GM21529 (cell line): ENCODE results near the gene SSBP4.
A peak's percentile ranks its signal among the peaks of the same experiment; 100 is the strongest.
"Not testable (repeated sequence)": the region's sequence is repeated elsewhere in the genome, so short reads cannot be mapped to it uniquely, and the experiment has no call there.

Source experiments
- ATAC-seq: cut with Tn5 transposase; IDR thresholded peaks from one replicate; pipeline ENCODE4 v1.9.1; 2021; ENCODE audit not compliant: unreplicated experiment

Gene SSBP4

DNA sequence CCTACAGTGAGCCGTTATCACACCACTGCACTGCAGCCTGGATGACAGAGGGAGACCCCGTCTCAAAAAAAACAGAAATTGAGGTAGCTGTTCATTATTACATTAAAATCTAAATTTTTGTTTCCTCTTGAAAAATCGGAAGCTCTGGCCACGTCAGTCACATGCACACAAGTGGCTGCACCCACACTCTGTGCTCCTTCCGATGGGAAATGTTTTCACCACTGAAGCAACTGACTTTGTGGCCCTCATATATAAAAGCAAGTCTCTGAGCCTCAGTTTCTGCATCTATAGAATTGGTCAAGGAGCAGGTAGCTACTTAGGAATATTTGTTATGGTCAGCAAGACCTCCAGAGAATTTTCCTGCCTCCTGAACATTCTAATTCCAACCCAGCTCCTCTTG, 26.3 kb upstream of the SSBP4 start:
- ATAC-seq = no peak

DNA sequence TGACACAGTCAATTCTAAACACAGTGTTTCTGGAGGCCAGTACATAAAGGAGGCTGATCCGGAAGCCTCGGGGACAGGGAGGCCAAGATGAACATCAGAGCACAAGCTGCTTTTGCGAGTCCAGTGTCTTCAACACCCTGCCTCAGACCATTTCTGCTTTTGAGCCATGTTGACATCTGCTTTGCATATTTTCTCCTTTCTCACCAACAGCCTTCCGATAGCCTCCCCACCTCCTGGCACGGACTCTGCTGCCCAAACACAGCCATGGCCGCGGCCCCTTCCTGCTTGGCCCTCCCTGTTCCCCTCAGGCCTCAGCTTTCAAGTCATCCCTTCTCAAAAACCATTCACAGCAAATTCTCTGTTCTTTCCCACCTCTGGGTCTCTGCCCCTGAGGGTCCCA, 25.4 kb upstream of the SSBP4 start:
- ATAC-seq = no peak

DNA sequence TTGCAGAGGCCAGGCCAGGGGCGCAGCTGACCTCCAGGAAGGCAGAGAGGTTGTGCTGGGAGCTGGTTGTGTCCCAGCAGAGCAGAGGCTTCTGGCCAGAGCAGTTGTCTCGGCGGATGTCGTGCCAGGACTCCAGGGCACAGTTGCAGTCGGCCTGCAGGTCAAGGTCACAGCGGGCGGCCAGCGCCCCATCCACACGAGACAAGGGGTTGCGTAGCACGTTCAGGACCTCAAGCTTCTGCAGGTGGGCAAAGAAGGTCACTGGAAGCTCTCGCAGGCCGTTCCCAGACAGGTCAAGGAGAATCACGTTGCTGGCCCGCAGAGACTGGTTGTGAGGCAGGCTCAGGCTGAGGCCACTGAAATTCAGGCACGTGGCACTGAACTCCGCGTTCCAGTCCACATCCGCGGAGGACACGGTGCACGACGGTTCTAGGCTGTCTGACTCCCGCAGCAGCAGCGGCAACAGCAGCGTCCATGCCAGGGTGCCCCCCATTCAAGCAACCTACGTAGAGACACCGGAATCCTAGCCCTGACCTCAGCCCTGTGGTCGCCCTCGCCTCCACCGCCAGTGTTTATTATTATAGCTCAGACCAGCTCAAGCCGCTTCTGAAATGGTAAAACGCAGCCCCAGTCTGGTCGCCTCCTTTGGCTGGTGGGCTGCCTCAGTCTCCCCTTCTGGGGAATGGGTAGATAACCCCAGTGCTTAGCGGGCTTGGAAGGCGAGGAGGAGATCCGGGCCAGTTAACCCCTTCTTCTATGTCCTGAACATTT, 22.5 kb upstream of the SSBP4 start:
- ATAC-seq = no peak

DNA sequence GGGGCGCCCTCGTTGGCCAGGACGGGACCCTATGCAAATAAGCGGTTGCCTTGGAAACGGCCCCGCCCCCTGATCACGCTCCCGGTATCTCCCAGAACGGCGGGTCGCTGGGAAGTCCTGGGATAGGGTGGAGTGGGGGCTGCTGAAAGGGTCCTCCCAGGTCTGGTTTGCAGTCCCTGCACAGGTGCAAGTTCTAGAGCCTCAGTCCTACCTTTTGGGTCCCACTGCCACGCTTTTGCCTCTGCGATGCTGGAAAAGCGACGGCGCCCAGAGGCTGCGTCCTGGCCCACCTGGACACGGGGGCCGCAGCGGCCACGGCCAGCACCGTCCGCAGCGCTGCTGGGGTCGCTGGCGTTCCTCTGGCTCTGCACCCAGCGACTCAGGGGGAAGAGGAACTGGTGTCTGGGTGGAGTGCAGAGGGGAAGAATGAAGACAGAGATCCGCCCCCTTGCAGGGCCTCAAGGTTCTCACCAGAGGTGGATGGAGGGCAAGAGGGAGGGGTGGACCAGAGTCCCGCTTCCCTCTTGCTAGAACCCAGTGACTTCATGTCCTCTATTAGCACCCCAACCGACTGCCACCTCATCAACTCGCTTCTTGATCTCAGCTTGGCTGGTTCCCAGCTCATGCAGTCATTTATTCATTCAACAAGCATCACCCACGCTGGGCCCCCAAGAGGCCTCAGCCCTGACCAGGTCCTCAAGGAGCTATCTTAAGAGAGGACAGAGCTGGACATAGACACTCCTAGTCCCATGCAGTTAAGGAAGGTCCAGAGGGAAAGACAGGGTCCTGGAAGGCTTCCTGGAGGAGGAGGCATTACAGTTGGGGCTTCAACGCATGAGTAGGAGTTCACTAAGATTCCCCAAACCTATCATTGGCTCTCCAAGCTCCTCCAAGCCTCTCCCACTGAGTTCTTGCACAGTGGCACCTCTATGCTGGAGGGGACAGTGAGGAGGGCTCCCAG, 21.7 kb upstream of the SSBP4 start, which contains the start of gene LRRC25:
Gene LRRC25 (minus strand): TSS at position 381 of the 961 bp plus-strand sequence. CDS start 659 bp downstream, outside the sequence.
- ATAC-seq = no peak

DNA sequence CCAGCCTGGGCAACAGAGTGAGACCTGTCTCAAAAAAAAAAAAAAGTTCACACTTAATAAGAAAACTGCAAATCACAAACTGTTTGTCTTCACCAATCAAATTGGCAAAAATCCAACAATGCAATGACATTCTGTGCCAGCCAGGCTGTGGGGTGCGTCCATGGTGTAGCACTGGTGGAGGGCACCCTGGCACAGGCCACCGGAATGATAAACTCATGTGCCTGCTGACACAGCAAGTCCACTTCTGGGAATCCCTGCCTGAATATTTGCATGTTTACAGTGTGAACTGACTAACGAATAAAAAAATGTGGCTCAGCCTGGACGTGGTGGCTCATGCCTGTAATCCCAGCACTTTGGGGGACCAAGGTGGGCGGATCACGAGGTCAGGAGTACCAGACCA, 20.2 kb upstream of the SSBP4 start:
- no peak for ATAC-seq

DNA sequence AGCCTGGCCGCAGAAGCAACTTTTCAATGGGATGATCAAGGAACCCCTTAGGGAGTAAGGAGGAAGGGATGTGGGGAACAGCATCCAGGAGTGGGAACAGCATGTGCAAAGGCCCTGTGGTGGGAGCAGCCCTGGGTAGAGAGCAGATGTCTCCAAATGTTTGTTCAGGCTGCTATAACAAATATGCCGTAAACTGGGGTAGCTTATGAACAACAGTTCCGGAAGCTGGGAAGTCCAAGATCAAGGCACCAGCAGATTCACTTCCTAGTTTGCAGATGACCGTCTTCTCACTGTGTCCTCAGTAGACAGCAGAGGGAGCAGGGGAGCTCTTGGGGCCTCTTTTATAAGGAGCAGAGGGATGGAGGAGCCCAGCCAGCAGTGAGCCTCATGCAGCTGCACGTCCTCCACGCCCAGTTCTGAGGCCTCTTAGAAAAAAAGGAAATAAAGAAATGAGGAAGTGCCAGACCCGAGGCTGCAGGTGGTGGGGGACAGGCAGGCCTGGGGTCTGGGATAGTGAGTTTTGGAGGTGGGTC, 17.6 kb upstream of the SSBP4 start:
- ATAC-seq = no peak

DNA sequence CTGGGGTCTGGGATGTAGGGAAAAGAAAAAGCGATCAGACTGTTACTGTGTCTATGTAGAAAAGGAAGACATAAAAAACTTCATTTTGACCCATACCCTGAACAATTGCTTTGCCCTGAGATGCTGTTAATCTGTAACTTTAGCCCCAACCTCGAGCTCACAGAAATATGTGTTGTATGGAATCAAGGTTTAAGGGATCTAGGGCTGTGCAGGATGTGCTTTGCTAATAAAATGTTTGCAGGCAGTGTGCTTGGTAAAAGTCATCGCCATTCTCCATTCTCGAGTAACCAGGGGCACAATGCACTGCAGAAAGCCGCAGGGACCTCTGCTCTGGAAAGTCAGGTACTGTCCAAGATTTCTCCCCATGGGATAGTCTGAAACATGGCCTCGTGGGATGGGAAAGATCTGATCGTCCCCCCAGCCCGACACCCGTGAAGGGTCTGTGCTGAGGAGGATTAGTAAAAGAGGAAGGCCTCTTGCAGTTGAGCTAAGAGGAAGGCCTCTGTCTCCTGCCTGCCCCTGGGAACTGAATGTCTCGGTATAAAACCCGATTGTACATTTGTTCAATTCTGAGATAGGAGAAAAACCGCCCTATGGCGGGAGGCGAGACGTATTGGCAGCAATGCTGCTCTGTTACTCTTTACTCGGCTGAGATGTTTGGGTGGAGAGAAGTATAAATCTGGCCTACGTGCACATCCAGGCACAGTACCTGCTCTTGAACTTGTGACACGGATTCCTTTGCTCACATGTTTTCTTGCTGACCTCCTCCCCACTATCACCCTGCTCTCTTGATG, 16.5 kb upstream of the SSBP4 start:
- ATAC-seq = not testable (repeated sequence)

DNA sequence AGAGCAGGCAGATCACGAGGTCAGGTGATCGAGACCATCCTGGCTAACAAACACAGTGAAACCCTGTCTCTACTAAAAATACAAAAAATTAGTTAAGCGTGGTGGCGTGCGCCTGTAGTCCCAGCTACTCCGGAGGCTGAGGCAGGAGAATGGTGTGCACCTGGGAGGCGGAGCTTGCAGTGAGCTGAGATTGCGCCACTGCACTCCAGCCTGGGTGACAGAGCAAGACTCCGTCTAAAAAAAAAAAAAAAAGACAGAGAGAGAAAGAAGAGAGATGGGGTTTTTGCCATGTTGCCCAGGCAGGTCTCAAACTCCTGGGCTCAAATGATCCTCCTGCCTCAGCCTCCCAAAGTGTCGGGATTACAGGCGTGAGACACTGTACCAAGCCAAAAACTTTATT, 13.4 kb upstream of the SSBP4 start:
- not testable (repeated sequence) for ATAC-seq

DNA sequence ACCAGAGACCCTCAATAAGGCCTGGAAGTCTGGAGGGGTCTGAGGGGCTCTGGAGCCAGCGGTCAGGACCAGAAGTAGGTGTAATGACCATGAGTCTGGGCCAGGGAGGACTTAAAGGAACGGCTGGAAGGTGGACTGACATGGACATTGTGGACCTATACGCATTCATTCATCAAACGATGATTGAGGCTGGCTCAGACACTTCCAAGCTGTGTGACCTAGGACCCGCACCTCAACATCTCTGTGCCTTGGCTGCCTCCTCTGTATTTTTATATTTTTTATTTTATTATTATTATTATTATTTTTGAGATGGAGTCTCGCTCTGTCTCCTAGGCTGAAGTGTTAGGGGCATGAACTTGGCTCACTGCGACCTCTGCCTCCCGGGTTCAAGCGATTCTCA, 12.4 kb upstream of the SSBP4 start:
- no peak for ATAC-seq

DNA sequence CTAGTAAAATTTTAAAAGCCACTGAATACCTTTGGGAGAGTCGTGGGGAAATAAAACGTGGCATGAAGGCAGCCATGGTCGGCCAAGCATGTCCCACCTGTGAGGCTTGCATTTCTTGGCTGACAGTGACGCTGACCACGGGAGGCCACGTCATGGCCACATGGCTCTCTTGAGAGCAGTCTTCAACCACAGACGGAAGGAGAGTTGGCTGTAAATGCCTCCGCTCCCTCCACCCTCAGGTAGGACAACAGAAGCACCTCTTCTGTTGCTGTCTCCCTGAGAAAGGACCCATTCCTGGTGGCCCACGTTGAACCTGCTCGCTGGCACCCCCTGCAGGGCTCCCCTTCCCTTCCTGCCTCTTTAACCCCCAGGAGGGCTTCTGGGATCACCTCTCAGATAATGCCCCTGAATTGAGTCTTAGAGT, 11.1 kb upstream of the SSBP4 start:
- peak; percentile 55 for ATAC-seq

DNA sequence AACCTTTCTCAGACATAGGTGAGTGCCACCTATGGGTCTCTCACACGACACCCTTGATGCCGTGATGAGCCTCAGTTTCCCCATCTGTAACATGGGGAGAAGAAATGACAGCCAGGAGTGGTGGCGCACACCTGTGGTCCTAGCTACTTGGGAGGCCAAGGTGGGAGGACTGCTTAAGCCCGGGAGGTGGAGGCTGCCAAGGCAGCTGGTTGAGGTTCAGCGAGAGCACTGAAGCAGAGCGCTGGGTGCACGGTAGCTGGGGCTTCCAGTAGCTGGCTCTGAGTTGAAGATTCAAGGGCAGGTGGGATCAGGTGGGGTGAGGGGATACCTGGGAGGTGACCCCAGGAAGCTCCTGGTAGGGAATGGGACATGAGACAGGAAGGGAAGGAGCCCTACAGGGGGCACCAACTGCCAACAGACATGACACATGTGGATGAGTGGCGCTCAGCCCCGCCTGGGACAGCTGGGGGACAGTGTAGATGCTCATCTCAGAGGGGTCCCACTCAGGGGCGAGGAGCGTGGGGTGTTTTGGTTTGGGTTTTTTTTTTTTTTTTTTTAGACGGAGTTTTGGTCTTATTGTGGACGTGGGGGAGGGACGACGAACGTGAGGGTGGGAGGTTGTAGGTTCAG, 6.5 kb upstream of the SSBP4 start:
- ATAC-seq = no peak

DNA sequence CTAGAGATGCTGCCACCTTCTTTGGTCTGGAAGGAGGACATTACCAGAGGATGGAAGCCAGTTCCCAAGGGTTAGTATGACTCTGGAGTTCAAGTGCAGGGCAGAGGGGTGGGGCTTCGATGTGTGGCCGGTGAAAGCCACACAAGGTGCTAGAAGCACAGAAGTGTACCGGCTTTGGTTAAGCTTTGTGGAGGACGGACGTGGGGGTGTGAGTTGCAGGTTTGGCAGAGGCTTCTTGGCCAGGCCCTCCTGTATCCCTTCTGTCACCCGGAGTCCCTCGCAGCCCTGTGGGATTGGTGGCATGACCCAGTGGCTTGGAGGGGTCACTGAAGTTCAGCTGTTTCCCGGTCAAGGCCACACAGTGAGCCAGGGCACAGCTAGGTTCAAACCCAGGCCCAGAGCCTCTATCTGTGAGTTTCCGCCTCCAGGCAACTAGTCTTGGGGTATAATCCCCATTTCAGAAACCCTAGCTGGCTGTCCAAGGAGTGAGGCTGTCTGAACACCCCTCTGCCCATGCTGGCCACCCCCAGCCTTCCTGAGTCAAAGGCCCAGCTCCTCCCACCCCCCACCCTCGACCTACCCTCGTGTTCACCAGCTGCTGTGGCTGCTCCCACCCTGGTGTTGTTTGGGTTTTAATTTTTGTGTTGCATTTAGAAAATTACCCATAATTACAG, 4.6 kb upstream of the SSBP4 start:
- ATAC-seq = no peak

DNA sequence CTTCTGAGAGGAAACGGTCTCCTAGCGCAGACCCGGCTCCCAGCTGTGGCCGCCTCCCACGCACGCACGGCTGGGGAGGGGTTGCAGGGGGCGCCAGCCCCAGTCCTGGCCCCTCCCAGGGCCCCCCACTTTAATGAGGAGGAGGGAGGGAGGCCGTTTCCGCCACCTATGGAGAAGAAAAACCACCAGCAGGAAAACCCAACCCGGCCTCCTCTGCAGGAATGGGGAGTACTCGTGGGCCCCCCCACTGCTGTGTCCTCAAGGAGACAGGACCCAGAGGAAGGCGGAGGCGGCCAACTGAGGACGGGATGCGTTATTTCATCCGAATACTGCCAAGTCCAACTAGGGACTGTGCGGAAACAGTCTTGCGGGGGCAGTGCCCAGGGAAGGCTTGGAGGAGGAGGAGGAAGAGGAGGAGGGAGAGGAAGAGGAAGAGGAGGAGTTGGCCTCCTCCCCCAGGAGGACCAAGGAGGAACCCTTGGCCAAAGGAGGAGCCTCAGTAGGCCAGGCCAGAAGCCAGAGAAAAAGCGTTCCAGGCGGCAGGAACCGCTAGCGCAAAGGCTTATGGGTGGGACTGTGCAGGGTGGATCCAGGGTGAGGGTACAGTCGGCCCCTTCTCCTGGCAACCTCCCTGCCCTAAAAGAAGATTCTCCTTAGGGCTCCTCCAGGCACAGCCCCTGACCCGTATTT, 3.9 kb upstream of the SSBP4 start:
- ATAC-seq = no peak

DNA sequence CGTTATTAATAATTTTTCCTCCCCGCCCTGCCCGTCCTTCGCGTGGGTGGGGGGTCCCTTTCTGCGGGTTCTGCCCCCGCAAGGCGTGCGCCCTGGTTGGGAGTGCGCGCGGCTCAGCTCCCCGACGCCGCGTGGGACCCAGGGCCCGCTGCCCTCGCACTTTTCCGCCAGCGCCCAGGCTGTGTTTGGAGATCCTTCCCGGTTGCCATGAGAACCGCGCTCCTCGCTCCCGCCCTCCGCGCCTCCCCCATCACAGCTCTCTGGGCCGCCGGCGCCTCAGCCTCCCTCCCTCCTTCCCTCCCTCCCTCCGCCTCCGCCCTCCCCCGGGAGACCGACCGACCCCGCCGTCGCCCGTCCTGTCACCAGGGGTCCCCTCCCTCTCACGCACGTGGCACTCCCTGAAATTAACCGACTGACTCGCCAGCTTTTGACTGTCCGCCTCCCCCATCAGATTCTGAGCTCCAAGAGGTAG, 2.4 kb upstream of the SSBP4 start:
- ATAC-seq = no peak

DNA sequence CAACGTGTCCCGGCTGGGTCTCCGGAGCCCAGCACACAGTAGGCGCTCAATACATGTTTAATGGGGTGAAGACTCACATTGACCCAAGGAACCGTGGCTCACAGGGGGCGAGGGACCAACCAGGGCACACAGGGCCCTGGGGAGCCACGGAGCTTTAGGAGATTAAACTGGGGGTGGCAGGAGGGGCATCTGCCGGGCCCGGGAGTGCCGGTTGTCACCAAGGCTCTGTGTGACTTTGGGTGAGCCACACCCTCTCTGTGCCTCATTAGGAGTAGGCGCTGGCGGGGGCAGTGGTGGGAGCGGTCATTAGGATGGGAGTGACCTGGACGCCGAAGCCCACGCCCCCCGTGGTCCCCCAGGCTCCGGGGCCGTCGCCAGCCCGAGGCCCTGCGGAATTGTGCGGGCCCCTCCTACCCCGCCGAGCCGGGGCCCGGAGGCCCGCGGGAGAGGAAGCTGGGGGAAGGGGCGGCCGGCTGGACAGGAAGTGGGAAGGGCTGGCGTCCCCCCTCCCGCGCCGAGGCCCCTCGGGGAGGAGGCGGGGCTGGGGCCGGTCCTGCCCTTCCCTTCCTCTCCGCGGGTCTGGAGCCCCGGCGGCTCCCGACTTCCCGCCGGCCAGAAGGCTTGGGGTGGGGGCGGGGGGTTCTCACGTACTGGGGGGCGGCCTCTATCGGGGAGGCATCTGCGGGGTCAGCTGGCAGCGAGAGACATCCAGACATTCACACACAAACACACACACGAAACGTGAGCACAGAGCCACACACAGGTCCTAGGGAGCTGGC, 1.8 kb upstream of the SSBP4 start:
- ATAC-seq = no peak

DNA sequence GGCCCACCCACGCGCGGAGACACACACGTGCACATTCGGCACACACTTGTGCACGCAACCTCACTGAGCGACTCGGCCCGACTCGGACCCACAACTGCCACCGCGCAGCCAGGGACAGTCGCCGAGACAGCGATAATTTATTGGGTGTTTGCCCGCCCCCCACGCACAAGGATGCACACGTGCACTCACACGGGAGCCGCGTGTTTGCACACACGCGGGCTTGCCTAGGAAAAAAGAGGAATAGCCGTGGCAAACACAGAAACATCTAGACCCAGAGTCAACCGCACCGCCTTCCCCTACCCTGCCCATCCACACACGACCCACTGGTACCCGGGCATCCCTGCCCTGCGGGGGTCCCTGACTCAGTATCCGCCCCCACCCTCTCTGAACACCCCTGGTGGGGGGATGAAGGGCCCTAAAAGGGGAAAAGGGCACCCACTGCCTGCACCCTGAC, 1.1 kb upstream of the SSBP4 start:
- no peak for ATAC-seq

DNA sequence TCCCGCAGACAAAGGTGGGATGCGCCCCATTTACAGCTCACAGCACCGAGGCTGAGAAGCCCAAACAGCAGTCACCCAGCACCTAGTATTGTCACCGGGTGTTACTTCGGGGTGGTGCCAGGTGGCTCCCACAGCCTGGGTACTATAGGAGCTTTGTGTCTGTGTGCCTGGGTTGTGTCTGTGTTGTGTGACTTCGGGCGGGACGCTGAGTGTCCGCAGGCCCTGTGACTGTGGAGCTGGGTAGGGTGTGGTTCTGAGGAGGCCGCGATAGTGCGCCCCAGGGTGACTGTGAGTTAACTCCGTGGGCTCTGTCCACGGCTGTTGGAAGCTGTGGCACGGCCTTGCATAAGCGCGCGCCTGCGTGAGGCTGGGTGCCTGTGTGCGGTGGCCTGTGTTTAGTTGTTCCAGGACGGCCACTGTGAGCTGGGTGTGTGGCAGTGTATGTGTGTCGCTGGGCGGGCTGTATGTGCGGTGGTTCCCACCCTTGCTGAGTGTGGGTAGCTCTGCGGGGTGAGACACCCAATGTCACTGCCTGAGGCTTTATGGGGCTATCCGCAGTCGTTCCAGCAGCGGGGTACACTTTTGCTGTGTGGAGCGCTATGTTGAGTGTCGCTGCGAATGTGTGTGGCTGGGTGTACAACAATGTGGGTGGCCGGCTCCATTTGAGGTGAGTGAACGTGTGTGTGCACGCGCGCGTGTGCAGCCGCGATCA, 559 bp upstream of the SSBP4 start:
- ATAC-seq = no peak
